HG02840 (cell line): ENCODE results near the gene TMEM269.

Source experiments
- ATAC-seq: cut with Tn5 transposase; IDR thresholded peaks from one replicate; pipeline ENCODE4 v1.9.1; 2021; ENCODE audit warnings: mild to moderate bottlenecking, moderate library complexity, moderate number of reproducible peaks; ENCODE audit not compliant: unreplicated experiment, low FRiP score

Gene TMEM269

DNA sequence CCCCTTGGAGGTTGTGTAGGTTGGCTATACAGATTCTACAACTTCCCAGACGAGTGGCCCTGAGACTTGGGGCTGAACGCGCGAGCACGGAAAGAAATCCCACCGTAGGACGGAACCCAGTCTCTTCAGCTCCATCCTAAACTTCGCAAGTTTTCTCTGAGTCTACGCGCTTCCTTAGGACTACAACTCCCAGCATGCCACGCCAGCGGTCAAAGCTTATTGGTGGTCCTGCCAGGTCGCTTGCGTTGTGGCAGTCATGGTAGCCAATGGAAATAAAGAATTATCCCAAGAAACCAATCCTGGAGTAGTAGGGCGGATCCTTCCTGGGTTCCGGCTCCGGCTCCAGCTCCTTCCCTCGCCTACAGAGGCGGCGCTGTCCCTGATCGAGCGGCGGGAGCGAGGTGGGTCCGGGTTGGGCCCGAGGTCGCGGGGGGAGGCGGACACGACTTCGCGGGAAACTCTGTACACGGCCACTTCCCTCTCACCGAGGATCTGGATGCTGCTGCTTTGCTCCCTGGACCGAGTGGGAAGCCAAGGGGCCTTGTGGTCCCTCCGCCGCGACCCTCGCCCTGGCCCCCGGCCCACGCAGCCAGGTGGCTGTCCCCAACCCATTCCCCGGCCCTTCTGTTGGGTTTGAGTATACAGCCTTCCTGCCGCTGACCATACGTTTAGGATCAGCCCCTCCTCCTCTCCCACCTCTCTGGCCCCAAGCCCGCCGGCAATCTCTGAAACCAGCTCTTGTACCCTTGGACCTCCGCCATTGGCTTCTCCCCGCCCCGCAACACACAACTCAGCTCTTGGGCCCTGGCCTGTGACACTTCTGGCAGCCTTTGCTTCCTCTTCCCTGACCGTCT is 61.7 kb downstream of the TMEM269 start, which contains the start of gene ZNF691:
ZNF691 (plus strand) TSS at position 357 of the 854 bp plus-strand sequence. CDS start 3,046 bp downstream, outside the sequence.
- ATAC-seq, result peak; percentile 89

DNA sequence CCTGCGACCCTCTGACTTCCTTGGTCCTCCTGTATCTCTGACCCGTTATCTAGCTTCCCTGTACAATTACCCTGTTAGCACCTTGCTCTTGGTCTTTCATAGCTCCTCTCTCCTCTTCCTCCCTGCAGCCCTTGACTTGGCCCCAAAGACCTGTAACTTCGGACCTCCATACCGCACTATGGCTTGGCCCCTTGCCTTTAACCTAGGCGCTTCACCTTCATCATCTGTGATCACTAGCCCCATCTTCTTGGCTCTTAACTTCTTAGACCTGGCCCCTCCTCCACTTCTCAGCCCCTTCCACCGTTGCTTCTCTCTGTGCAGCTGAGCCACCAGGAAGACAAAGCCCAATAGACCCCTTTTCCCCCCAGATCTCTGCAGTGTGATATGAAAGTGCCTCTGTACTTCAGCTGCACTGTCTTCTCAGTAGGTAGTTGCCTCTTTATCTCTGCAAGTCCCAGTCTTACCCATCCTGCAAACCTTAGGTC is 62.4 kb downstream of the TMEM269 start:
- ATAC-seq, result no peak

DNA sequence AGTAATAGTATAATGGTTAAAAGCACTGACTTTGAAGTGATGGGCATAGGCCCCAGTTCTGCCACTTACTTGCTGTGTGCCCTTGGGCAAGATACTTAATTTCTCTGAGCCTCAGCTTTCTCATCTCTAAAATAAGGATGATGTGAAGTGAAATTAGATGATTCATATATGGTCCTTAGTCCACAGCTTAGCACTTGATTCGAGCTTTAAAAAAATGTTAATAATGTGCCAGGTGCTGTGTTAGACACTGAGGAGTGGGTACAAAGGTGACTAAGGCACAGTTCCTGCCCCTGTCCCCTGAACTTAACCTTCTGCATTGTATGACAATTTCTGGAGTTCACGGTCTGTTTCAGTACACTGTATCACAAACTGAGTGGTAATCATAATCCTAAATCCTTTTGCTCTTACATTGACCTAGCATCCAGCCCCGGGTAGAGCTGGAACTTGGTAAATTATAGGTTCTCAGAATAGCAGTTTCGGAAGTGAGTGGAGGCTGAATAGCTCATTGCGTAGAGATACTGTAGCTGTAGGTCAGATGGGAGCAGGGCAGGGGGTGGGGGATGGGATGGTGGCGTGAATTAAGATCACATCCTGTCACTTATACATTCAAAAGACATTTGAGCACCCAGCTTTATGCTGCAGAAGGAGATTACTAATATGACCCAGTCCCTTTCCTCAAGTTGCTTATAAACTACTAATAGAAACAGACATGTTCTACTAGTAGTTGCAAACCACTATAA is 63.1 kb downstream of the TMEM269 start:
- ATAC-seq, result no peak

DNA sequence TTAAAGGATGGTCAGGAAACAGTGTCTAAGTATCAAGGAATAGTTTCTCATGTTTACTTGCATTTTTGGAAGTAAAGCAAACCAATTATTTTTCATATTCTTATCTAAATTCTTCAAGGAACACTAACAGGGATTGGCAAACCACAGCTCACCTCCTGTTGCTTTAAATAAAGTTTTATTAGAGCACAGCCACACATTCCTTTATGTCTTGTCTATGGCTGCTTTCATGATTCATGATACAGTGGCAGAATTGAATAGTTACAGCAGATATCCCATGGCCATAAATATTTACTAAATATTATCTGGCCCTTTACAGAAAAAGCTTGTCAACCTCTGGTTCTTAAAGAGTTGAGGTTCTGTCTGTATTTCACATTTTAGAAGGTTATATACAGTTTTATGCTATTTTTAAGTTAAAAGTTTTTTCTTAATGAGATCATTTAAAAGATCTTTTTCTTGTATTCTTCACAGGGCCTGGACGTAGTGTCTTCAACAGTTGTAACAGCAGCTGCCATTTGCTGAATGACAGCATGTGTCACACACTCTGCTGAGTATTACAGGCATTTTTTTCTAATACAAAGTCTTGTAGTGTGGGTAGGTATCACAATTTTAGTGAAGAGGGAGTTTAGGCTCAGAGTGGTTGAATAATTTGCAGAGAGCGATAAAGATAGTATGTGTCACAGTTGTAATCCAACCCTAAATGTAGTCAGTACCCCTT is 64.2 kb downstream of the TMEM269 start:
- ATAC-seq, result no peak

DNA sequence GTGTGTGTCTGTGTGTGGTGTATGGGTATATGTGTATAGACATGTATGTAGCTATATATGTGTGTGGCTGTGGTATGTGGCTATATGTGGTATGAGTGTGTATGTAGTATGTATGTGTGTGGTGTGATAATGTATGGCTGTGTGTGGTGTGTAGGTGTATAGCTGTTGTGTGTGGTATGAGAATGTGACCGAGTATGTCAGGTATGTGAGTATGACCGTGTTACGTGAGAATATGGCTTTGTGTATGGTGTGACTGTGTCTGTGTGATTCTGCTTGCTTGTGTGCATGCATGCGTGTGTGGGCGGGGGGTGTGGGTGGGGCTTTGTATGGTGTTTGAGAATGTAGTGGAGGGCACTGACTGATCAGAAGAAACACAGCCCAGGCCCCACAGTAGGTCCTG is 65.2 kb downstream of the TMEM269 start:
- ATAC-seq, result no peak
